Keratinocyte (primary cell): ENCODE data around the gene CEACAM19. TPM values are rescaled to one million over a fixed set of nuclear protein-coding genes. Genes with fewer than 3 reads are reported as not detected.

Experiments
- DNase-seq: peaks from one replicate; pipeline ENCODE4 v3.0.0-alpha.2; 2011; ENCODE audit warnings: low read depth, missing footprints, low spot score
- FAIRE-seq: peaks from 2 replicates; lab custom pipeline; 2011; peaks lifted over from hg19 to GRCh38; lab: Jason Lieb, UNC
- H2AFZ ChIP-seq: 2 replicates; pipeline ENCODE4 v1.6.0; 2012; ENCODE audit warnings: low read length, control low read depth, inconsistent platforms; ENCODE audit not compliant: control insufficient read depth
- H3K27ac ChIP-seq: 2 replicates; pipeline ENCODE4 v1.5.1; 2011; ENCODE audit warnings: low read length; ENCODE audit not compliant: control insufficient read depth, insufficient read depth
- H3K27me3 ChIP-seq: 3 replicates; pipeline ENCODE4 v1.6.0; 2011; ENCODE audit warnings: low read length; ENCODE audit not compliant: control insufficient read depth, insufficient read depth; ENCODE audit errors: extremely low read depth
- H3K36me3 ChIP-seq, 2 experiments: 2 replicates in 1 of 2; 3 replicates in 1 of 2; pipeline ENCODE4 v1.5.1; 2011; ENCODE audit warnings: low read length in 2 of 2, mild to moderate bottlenecking in 1 of 2; ENCODE audit not compliant: control insufficient read depth in 2 of 2, insufficient read depth in 2 of 2; ENCODE audit errors: extremely low read depth in 1 of 2
- H3K4me1 ChIP-seq: 3 replicates; pipeline ENCODE4 v1.5.1; 2011; ENCODE audit warnings: low read length; ENCODE audit not compliant: control insufficient read depth, insufficient read depth; ENCODE audit errors: extremely low read depth
- H3K4me2 ChIP-seq: 3 replicates; pipeline ENCODE4 v1.6.0; 2011; ENCODE audit warnings: low read depth, low read length; ENCODE audit not compliant: control insufficient read depth, insufficient read depth; ENCODE audit errors: extremely low read depth
- H3K4me3 ChIP-seq, 3 experiments: fragments of 200-600 bp in 1 of 3; sonication (generic) in 1 of 3; 2 replicates in 2 of 3; 3 replicates in 1 of 3; pipeline ENCODE4 v1.5.1; 2011 to 2016; ENCODE audit warnings: low read length in 3 of 3, mild to moderate bottlenecking in 3 of 3, control low read depth in 2 of 3, inconsistent platforms in 1 of 3, low read depth in 1 of 3, mixed read lengths in 1 of 3, mixed run types in 1 of 3, moderate library complexity in 1 of 3; ENCODE audit not compliant: control insufficient read depth in 2 of 3, insufficient read depth in 2 of 3; ENCODE audit errors: extremely low read depth in 1 of 3
- H3K79me2 ChIP-seq: 2 replicates; pipeline ENCODE4 v1.6.0; 2012; ENCODE audit warnings: low read length; ENCODE audit not compliant: control insufficient read depth, insufficient read depth
- H3K9ac ChIP-seq: 3 replicates; pipeline ENCODE4 v1.6.0; 2011; ENCODE audit warnings: low read length; ENCODE audit not compliant: control insufficient read depth, insufficient read depth; ENCODE audit errors: extremely low read depth
- H3K9me1 ChIP-seq: 3 replicates; pipeline ENCODE4 v1.6.0; 2011; ENCODE audit warnings: low read length; ENCODE audit not compliant: control insufficient read depth, insufficient read depth; ENCODE audit errors: extremely low read depth
- H3K9me3 ChIP-seq: 2 replicates; pipeline ENCODE4 v1.5.1; 2012; ENCODE audit warnings: low read depth, low read length; ENCODE audit not compliant: control insufficient read depth
- H4K20me1 ChIP-seq: 3 replicates; pipeline ENCODE4 v1.6.0; 2011; ENCODE audit warnings: low read length; ENCODE audit not compliant: control insufficient read depth, insufficient read depth; ENCODE audit errors: extremely low read depth
- EZH2 ChIP-seq: IDR thresholded peaks from one replicate; pipeline ENCODE4 v1.6.1; 2012; ENCODE audit warnings: inconsistent platforms, mild to moderate bottlenecking, low read length, moderate library complexity
- dilution Hi-C: fragments of 300-500 bp; cut with MboI; formaldehyde crosslinking; loops from one replicate; pipeline ENCODE4 v1.7.0; 2020; ENCODE audit warnings: low sequenced_read_pairs; ENCODE audit not compliant: extremely low pct_ligation_motif_present
- polyA plus RNA-seq, 5 experiments: library from polyadenylated mRNA; depleted of rRNA in 3 of 5; stranded (reverse) in 3 of 5; stranded (forward) in 1 of 5; unstranded in 1 of 5; fragments of >200 nt; gene quantifications; 1 replicate in 1 of 5; 2 replicates in 3 of 5; 3 replicates in 1 of 5; pipeline versions ENCODE4 v1.2.1 to v1.2.3, GENCODE V29; 2011 to 2012; ENCODE audit warnings: missing spikeins in 2 of 5, low read depth in 1 of 5, low replicate concordance in 1 of 5
- TF ChIP-seq, protein P1 (sequence below), 3 experiments: IDR thresholded peaks in 1 of 3; conservative IDR thresholded peaks in 1 of 3; optimal IDR thresholded peaks in 1 of 3; 2 replicates in 2 of 3; 3 replicates in 1 of 3; pipeline versions ENCODE3 to v1.5.1; 2011; ENCODE audit warnings: low read length in 3 of 3, mild to moderate bottlenecking in 3 of 3, moderate library complexity in 2 of 3, control low read depth in 1 of 3, inconsistent platforms in 1 of 3; ENCODE audit not compliant: insufficient read depth in 2 of 3; ENCODE audit errors: extremely low read depth in 1 of 3

Gene CEACAM19
- polyA plus RNA-seq, 1 donor (not counting 4 experiments of a cell fraction or from before 2014, with no cell fraction given) = 3.7 TPM

DNA sequence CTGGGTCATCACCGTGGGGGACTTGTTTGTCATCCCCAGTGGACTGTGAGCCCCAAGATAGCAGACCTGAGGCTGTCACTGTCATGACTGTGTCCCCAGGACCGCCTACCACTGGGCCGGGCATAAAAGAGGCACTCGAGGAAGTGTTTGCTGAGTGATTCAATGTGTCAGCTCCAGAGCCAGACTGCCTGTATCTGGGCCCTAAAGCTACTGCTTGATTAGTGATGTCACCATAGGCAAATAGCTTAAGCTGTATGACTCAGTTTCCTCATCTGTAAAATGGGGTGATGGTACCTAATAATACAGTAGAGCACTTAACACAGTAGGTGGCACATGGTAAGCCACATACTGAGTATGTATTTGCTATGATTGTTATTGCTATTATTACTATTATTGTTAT is 11.2 kb upstream of the CEACAM19 start:
- TF ChIP-seq, protein P1, sequence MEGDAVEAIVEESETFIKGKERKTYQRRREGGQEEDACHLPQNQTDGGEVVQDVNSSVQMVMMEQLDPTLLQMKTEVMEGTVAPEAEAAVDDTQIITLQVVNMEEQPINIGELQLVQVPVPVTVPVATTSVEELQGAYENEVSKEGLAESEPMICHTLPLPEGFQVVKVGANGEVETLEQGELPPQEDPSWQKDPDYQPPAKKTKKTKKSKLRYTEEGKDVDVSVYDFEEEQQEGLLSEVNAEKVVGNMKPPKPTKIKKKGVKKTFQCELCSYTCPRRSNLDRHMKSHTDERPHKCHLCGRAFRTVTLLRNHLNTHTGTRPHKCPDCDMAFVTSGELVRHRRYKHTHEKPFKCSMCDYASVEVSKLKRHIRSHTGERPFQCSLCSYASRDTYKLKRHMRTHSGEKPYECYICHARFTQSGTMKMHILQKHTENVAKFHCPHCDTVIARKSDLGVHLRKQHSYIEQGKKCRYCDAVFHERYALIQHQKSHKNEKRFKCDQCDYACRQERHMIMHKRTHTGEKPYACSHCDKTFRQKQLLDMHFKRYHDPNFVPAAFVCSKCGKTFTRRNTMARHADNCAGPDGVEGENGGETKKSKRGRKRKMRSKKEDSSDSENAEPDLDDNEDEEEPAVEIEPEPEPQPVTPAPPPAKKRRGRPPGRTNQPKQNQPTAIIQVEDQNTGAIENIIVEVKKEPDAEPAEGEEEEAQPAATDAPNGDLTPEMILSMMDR (optimal IDR thresholded peaks at IDR 0.05 in 1 of 3, IDR thresholded peaks at IDR 0.05 in 1 of 3, conservative IDR thresholded peaks at IDR 0.05 in 1 of 3; ENCODE audit: extremely low read depth in 1 of 3, insufficient read depth in 2 of 3, low read length in 3 of 3) = no peak
- TF ChIP-seq EZH2 = no peak
- no peak overlapping the region for H3K9ac ChIP-seq
- H3K27ac ChIP-seq = no peak overlapping the region
- H3K4me3 ChIP-seq = no peak overlapping the region
- FAIRE-seq (no peak), DNase-seq (no peak)
- H3K27me3 ChIP-seq = no peaks in the 10 kb centered on the region
- no peaks in the 10 kb centered on the region for H3K4me1 ChIP-seq
- no peaks in the 10 kb centered on the region for H3K9me1 ChIP-seq
- peaks cover 26 to 64% of the 10 kb centered on the region in 2 experiments for H3K36me3 ChIP-seq
- peaks cover 5% of the 10 kb centered on the region for H4K20me1 ChIP-seq
- H2AFZ ChIP-seq = no peak overlapping the region
- H3K79me2 ChIP-seq = no peaks in the 10 kb centered on the region
- no peaks in the 10 kb centered on the region for H3K9me3 ChIP-seq
- H3K4me2 ChIP-seq = no peak overlapping the region
- dilution Hi-C loops = no loop called here

DNA sequence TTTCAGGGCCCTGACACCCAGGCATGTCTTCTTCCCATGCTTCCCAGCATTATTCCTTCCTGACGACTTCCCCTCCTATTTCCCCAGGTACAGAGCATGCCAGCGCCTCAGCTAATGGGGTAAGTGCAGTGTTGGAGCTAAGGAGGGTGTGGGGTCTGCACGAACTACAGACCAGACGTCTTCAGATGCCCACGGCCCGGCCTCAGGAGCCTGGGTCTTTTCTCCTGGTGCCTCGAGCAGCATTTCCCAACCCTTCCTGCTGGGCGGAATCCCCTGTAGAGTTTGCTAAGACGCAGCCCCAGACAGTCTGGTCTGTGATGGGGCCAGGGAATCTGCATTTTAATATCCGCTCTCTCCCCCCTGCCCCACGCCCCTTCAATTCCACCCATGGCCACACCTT is 10.1 kb upstream of the CEACAM19 start:
- H3K36me3 ChIP-seq = peaks cover 23 to 57% of the 10 kb centered on the region in 2 experiments
- H3K27me3 ChIP-seq = no peaks in the 10 kb centered on the region
- H3K9me3 ChIP-seq = no peaks in the 10 kb centered on the region
- no peak overlapping the region for H3K4me3 ChIP-seq
- no peaks in the 10 kb centered on the region for H3K79me2 ChIP-seq
- DNase-seq = no peak
- no peaks in the 10 kb centered on the region for H3K9me1 ChIP-seq
- no peak overlapping the region for H3K9ac ChIP-seq
- no peak overlapping the region for H3K27ac ChIP-seq
- H2AFZ ChIP-seq = no peak overlapping the region
- TF ChIP-seq EZH2 = no peak
- TF ChIP-seq, protein P1 (optimal IDR thresholded peaks at IDR 0.05 in 1 of 3, IDR thresholded peaks at IDR 0.05 in 1 of 3, conservative IDR thresholded peaks at IDR 0.05 in 1 of 3; ENCODE audit: extremely low read depth in 1 of 3, insufficient read depth in 2 of 3, low read length in 3 of 3) = no peak
- no peak for FAIRE-seq
- peaks cover 4% of the 10 kb centered on the region for H4K20me1 ChIP-seq
- H3K4me1 ChIP-seq = no peaks in the 10 kb centered on the region
- no peak overlapping the region for H3K4me2 ChIP-seq
- dilution Hi-C loops = no loop called here
